HG02884 (cell line): ENCODE measurements around the gene UBR3.
"Not testable (repeated sequence)": the region's sequence is repeated elsewhere in the genome, so short reads cannot be mapped to it uniquely, and the experiment has no call there.

Source experiments
- ATAC-seq: cut with Tn5 transposase; IDR thresholded peaks from one replicate; pipeline ENCODE4 v1.9.1; 2021; ENCODE audit warnings: mild to moderate bottlenecking, moderate library complexity; ENCODE audit not compliant: unreplicated experiment

The UBR3 gene

DNA sequence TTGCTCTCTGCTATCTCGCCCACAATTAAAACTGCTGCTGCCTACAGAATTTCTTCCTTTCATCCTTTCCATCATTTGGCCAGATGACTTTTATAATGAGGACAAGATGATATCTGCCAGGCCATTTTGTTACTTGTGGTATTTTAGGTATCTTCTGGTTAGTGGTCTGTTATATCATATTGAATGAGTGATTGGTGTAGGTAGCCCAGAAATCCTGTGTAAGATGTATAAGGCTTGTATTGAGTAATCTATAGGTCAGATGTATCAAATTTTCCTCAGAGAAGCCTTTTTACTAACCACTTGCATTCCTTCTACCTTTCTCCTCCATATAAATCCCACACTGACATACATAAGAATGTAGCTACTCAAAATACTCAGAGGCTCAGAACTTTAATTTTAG lies 118.3 kb downstream of the UBR3 start:
- ATAC-seq, result no peak

DNA sequence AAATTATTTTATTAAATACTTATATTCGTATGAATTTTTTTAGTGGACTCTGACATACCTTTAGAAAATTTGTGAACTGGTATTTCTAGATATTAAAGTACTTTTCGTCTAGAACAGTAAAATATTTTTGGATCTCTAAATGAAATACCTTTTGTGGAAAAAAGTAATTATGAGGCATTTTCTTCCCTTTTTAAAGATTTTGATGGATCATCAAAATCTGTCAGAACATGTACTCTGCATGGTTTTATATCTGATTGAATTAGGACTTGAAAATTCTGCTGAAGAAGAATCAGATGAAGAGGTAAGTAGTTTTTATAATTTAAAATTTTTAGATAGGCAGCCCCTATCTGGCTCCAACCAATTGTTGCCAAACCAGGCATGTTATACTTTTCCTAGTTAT lies 118.8 kb downstream of the UBR3 start:
- no peak for ATAC-seq

DNA sequence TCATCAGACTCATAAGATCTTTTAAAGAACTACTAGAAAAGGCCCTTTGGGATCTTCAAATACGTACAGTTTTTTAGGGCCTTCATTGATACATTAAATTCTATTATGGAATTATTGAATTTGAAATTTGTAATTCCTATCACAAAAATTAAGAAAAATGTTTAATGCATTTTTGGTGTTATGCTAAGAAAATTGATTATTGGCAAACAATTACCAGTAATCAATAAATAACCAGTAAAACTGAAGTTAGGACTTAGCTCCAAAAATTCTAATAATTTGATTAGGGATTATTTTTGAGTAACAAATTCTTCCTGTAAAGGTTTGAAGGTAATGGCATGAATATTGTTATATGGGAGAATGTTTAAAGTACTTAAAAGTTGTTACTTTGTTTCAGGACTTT lies 119.3 kb downstream of the UBR3 start:
- no peak for ATAC-seq

DNA sequence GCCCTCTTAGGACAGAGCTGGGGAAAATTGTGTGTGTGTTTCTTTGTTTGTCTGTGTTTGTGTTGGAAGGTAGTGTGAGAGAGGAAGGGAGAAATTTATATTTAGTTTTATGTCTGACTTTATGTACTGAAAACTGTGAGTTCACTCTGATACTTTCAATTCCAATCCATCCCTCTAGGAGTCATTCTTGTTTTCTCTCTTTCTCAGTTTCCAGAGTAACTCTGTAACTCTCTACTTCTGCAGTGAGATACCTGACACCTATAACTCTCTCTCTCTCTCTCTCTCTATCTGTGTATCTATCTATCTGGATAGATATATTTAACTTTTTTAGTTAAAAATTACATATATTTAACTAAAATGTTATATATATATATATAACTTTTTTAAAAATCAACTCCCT lies 128.7 kb downstream of the UBR3 start:
- no peak for ATAC-seq

DNA sequence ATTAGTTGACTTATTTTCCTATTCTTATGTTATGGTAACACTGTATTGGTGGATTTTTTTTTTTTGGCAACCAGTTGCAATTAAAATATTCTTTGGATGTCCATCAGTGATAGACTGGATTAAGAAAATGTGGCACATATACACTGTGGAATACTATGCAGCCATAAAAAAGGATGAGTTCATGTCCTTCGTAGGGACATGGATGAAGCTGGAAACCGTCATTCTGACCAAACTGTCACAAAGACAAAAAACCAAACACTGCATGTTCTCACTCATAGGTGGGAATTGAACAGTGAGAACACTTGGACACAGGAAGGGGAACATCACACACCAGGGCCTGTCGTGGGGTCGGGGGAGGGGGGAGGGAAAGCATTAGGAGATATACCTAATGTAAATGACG lies 130.0 kb downstream of the UBR3 start:
- ATAC-seq, result not testable (repeated sequence)

DNA sequence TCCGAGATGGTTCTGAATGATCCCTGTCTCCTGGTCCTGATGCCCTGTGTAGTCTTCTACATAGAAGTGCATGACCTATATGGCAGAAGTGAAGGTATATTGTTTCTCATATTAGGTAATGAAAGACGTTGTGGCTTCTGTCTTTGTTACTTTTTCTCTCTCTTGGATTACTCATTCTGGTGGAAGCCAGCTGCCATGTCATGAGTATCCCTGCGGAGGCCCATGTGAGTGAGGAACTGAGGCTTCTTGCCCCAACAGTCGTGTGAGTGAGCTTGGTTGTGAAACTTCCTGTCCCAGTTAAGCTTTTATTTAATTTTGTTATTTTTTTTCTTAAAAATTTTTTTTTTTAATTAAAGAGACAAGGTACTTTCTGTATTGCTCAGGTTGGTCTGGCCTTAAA lies 134.7 kb downstream of the UBR3 start:
- no peak for ATAC-seq

DNA sequence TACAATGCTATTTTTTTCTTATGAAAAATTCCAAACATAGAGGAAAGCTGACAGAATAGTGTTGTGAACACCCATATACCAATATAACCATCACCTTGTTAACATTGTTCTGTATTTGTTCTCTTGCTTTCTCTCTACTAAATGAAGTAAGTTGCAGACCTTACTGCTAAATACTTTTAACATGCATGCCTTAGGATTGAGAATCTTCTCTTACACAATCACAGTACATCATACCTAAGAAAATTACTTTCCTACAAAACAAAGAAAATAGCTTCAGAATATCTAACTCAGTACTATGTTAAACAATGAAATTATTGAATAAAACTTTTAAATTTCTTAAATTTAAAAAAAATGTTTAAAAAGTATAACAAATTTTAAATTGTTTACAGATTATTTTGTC lies 136.5 kb downstream of the UBR3 start:
- ATAC-seq, result no peak

DNA sequence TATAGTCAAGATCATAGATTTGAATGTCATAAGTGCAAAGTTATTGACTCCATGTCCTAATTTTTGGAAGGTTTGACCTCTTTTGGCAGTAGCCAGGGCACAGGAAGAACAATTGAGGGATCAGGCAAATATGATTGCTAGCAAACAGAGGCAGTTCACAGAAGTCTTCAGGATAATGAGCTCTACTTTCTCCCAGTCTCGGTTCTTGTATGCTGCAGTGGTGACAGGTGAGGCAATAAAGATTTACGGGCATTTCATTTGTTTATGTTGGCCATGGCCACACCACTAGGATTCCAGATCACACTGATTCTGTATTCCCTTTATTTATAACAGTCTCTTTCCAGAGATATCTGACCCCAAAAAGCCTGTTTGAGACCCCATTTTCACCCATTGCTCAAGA lies 137.5 kb downstream of the UBR3 start:
- no peak for ATAC-seq

DNA sequence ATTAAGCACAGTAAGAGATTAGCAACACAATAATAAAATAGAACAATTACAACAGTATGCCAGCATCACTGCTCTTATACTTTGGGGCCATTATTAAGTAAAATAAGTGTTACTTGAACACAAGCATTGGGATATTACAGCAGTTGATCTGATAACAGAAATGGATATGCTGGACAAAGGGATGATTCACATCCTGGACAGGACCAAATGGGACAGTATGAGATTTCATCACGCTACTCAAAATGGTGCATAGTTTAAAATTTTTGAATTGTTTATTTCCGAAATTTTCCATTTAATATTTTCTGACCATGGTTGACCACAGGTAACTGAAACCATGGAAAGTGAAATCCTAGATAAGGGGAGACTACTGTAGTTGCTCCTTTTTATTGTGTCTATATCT lies 138.2 kb downstream of the UBR3 start:
- no peak for ATAC-seq

DNA sequence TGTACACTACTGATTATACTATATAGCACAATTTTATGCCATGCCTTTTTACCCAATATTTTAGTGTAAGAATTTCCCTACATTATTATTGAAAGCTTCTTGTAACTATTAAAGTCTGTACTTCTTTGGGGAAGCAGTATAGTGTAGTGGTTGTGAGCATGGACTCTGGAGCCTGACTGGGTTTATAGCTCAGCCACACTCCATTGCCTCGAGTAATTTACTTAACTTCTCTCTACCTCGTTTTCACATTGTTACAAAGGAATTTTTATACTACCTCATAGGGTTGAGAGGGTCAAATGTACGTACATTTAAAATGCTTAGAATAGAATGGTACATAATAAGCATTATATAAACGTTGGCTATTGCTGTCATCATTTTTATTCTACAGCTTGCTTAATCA lies 139.2 kb downstream of the UBR3 start:
- ATAC-seq, result no peak

DNA sequence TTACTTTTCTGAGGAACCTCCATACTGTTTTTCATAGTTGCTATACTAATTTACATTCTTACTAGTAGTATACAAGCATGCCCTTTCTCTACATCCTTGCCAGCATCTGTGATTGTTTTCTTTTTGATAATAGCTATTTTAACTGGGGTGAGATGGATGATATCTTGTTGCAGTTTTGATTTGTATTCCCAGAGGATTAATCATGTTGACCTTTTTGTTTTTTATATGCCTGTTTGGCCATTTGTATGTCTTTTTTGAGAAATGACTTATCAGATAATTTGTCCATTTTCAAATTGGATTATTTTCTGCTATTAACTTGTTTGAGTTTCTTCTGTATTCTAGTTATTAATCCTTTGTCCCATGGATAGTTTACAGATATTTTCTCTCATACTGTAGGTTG lies 141.5 kb downstream of the UBR3 start:
- no peak for ATAC-seq

DNA sequence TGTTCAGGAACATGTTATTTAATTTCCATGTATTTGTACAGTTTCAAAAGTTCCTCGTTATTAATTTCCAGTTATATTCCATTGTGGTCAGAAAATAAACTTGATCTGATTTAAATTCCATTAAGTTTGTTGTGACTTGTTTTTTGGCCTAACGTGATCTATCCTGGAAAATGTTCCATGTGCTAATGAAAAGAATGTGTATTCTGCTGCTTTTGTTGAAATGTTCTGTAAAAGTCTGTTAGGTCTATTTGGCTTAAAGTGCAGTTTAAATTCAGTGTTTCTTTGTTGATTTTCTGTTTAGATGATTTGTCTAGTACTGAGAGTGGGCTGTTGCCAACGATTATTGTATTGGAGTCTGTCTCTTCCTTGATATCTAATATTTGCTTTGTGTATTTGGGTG lies 148.0 kb downstream of the UBR3 start:
- ATAC-seq, result no peak

DNA sequence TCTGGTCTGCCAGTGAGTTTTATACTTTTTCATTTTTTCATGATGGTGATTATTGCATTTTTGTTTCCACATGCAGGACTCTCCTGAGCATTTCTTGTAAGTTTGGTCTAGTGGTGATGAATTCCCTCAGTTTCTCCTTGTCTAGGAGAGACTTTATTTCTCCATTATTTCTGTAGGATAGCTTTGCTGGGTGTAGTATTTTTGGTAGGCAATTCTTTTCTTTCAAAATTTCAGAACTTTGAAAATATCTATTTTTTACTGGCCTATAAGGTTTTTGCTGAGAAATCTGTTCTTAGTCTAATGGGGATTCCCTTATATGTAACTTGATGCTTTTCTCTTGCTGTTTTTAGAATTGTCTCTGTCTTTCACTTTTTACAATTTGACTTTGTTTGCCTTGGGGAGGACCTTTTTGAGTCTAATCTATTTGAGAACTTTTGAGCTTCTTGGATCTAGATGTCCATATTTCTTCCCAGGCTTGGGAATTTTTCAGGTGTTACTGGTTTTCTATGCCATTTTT lies 149.1 kb downstream of the UBR3 start:
- no peak for ATAC-seq

DNA sequence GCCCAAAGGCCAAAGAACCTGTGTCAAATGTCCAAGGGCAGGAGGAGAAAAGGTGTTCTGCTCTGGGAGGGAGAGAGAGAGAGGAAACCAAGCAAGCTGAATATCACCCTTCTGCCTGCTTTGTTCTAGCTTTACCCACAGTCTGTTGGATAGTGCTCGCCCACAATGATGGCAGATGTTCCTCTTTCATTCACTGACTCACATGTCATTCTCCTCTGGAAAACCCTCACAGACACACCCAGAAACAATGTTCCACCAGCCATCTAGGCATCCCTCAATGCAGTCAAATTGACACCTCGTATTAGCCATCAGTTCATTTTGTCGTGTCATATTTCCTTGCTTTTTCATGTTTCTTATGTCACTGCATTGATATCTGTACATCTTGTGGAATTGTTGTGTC lies 150.3 kb downstream of the UBR3 start:
- no peak for ATAC-seq

DNA sequence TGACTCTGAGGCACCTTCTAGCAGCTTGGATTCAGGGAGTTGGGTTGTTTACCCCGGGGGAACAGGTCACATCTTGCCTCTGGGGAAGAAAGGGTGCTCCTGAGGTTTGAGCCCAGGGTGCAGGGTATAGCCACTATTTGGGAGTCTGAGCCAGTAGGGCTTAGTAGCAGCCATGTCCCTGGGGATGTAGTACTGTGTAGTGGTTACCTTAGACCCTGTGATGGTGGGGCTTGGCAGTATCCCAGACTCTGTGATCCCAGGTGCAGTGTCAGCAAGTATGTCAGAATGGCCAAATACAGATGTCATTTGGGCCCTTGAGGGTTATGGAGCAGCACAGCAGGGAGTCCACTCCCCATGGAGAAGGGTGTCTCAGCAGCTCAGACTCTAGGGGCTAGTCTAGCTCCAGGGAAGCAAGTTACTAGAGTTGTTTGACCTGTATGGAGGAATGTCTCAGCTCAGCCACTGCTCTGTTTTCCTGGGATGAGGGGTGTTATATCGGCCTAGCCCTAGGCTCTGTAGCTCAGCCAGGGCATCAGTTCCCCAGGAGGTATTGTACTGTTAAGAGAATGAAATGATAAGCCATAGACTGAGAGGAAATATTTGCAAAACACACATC lies 151.3 kb downstream of the UBR3 start:
- ATAC-seq, result no peak

DNA sequence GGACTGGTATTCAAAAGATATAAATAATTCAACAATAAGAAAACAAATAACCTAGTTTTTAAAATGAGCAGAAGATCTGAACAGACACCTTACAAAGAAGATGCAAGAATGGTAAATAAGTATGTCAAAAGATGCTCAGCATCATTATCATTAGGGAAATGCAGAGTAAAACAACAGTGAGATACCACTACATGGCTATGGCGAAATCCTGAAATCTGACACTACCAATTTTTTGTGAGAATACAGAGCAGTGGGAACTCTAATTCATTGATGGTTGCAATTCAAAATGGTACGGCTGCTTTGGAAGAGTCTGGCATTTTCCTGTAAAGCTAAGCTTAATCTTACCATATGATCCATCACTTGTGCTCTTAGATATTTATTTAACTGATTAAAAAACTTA lies 151.8 kb downstream of the UBR3 start:
- ATAC-seq, result no peak

DNA sequence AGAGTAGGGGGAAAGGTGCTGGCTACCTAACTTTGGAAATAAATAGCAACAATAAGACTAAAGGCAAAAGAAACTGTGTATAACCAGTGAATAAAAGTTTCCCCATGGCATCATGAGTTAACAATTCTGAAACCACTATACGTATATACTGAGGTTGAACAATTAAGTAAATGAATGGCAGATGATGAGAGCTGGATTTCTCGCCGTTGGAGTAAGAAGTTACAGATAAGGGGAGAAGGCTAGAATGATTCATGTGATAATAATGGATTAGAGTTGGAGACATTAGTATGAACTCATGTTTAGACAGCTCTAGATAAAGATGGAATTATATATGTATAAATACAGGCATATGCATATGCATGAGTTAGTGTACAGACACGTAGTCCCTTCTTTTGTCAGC lies 152.7 kb downstream of the UBR3 start:
- no peak for ATAC-seq

DNA sequence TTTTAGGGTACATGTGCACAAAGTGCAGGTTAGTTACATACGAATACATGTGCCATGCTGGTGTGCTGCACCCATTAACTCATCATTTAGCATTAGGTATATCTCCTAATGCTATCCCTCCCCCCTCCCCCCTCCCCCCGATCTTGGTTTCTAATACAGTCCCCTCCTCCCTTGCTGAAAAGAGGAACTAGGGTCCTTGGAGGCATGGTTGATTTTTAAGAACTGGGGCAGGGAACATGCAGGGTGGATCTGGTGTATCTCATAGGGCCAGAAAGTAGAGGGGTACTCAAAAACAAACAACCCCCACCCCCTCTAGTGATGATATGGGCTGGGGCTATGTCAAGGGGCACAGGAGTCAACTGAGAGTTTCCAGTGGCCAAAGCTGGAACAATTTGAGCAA lies 153.4 kb downstream of the UBR3 start:
- no peak for ATAC-seq

DNA sequence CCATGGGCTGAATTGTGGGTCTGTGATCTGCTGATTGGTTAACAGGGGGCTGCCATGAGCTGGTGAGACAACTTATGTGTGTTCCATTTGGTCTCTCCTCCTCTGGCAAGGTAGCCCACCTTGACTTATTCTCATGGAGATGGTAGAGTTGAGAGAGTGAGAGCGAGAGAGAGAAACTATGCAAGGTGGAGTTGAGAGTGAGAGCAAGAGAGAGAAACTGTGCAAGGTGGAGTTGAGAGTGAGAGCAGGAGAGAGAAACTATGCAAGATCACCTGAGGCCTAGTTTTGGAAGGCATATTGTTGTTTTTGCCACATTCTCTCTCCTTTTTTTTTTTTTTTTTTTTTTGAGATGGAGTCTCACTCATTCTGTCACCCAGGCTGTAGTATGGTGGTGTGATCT lies 155.7 kb downstream of the UBR3 start:
- no peak for ATAC-seq

DNA sequence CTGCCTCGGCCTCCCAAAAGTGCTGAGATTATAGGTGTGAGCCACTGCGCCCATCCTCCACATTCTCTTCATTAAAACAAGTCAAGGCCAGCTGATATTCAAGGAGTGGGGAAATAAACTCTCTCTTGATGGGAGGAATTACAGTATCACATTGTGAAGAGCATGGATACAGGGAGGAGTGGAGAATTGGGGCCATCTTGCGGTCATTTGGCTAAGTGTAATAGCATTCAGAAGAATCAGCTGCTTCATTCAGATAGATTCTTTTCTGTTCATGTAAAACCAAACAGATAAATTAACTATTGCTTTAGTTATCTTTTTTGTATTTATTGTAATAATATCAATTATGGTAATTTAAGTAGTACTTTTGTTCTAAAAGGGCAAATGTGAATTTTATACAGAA lies 156.3 kb downstream of the UBR3 start:
- no peak for ATAC-seq

DNA sequence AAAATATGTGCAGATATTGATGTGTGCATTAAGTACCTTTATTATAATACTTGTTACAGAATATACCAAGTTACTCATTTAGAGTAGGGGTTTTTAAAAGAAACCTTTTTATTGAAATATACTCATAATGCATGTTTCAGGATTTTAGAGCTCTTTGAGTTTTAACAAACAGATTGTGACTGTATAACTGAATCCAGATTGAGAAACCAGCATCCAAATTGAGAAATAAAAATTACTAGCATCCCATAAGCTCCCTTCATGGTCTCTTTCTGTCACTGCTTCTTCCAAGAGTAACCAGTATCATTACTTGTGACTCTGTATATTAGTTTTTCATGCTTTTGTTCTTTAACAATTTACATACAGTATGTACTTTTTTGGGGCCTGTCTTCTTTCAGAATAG lies 156.9 kb downstream of the UBR3 start:
- no peak for ATAC-seq

DNA sequence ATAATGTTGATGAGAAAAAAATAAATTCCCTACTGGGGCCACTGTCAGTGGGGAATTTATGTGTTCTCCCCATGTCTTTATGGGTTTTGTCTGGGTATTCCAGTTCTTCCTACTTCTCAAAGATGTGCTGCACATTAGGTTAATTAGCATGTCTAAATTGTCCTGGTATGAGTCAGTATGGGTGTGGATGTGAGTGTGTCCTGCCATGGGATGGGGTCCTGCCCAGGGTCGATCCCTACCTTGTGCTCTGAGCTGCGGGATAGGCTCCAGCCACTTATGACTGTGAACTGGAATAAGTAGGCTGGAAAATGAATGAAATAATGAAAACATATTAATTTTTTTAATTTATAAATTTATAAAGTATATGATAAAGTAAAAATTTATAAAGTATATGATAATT lies 167.5 kb downstream of the UBR3 start:
- ATAC-seq, result no peak

DNA sequence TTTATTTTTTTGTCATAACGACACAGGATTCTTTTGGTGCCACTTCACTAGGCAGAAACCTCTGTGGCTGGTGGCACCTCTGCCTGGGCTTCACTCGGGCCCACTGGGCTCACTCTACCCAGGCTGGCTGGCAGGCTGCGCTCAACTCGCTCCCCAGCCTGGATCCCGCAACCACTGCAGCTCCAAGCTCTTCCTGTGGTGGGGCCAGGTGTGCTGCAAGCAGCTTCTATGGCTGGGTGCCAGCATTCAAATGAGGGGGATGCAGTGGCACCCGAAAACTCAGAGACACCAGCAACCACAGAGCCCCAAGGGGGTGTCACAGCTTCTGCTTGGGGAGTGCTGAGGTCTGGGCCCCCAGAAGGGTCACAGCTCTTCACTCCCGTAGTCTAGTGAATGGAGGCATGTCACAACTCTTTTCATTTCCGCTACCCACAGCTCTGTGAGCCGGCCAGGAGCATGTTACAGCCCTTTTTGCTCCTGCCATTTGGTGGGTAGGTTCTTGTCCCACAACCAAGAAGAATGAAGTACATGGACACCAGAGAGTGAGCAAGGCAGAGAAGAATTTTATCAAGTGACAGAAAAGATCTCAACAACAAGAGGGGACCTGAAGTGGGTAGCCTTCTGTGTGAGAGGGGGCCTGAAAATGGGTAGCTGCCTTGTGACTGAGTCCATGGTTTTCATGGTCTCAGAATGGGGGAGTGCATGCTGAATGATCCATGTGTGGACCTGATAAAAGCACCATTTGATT lies 170.1 kb downstream of the UBR3 start:
- no peak for ATAC-seq
